ENCODE measurements around the gene LRRC25.

LRRC25 gene

DNA sequence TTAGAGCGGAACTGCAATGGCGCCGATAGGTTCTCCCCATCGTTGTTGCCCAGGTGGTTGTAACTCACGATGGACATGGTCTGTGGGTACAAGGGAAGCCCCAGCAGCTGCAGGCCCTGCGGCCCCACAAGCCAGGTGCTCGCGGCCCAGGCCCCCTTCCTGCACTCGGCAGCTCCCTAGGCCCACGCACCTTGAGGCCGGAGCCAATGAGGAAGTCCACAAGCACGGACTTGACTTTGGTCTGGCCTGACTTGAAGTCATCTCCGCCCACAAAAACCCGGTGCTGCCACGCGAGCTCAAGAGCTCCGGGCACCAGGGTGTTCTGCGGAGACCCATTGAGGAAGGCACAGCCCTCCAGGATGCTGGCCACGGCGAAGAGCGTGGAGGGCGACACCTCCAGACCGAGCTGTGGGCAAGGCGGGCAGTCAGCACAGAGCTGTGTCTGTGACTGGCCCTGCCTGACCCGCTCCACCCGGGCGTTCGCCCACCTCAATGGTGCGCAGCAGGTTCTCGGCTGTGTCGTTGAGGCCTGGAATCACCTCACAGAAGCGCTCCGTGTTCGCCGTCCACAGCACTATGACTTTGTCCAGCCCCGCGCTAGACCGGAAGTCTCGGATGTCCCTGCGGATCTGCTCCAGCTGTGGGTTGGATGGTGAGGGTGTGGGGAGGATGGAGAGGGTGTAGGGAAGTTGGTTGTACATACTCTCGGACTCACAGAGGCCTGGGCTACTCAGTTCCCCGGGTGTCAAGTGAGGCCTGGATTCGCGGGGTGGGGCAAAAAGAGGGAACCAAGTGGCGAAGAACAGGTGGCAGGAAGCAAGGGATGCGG lies 38.6 kb upstream of the LRRC25 start:
- no peak for DNase-seq

- DNase-seq: no peak
Observed at GRCh38 chr19:18435178-18435841, 37.9 kb upstream of the LRRC25 start.

DNA sequence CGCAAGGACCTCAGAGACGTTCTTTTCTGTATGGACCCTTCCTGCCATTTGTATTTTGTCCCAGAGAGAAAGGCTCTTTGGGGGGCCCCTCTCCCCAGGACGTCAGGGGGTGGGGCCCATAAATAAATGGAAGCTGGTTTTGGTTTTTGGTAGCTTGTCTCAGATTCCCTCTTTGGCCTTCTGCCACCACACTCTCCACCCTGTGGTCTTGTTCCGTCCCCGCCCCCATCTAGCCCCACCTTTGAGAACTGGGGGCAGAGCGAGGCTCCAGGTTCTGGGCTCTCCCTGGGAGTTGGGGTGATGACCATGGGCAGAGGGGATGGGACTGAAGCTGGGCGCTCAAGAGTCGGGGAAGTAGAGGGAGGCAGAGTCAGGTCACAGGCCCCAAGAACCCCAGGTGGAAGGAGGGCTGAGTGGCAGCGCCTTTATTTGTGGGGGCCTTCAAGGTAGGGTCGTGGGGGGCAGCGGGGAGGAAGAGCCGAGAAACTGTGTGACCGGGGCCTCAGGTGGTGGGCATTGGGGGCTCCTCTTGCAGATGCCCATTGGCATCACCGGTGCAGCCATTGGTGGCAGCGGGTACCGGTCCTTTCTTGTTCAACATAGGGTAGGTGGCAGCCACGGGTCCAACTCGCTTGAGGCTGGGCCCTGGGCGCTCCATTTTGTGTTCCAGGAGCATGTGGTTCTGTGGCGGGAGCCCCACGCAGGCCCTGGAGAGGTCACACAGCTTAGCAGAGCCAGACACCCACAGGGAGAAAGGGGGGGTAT lies 37.2 kb upstream of the LRRC25 start:
- DNase-seq: no peak

GRCh38 chr19:18433735-18434398 lies 36.4 kb upstream of the LRRC25 start:
- no peak for DNase-seq

GRCh38 chr19:18433015-18433691 lies 35.7 kb upstream of the LRRC25 start:
- DNase-seq: no peak

- DNase-seq: no peak
Observed at GRCh38 chr19:18432275-18433014, 35.0 kb upstream of the LRRC25 start.

- DNase-seq: no peak
Observed at GRCh38 chr19:18431351-18432197, 34.2 kb upstream of the LRRC25 start.

DNA sequence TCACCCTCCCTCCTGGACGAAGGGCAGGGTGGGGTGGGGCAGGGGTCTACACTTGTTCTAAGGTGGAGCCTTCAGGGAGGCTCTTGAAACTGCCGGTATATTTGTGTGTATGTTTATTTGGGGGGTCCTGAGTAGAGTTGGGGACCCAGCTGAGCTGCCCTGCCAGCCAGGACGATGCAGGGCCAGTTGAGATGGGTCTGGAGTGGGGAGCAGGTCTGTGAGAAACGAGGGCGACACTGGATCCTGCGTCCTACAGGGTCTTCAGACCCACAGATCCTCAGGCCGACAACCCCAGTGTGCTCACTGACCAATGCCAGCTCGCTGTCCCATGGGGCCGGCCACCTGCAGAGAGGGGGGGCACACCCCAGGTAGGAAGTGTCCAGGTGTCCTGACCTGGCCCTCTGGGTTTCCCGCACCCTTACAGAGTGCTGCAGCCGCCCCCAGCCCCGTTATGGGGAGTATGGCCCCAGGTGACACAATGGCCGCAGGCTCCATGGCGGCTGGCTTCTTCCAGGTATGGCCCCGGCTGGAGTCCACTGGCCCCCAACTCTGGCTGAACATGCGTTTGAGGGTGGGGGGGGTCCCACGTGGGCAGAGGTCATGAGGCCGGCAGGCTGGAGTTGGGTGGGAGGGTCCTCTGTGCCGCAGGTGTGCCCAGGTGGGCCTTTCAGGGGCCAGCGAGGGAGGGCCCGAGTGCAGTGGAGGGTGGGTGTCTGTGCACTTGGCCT lies 33.2 kb upstream of the LRRC25 start:
- DNase-seq: no peak

DNA sequence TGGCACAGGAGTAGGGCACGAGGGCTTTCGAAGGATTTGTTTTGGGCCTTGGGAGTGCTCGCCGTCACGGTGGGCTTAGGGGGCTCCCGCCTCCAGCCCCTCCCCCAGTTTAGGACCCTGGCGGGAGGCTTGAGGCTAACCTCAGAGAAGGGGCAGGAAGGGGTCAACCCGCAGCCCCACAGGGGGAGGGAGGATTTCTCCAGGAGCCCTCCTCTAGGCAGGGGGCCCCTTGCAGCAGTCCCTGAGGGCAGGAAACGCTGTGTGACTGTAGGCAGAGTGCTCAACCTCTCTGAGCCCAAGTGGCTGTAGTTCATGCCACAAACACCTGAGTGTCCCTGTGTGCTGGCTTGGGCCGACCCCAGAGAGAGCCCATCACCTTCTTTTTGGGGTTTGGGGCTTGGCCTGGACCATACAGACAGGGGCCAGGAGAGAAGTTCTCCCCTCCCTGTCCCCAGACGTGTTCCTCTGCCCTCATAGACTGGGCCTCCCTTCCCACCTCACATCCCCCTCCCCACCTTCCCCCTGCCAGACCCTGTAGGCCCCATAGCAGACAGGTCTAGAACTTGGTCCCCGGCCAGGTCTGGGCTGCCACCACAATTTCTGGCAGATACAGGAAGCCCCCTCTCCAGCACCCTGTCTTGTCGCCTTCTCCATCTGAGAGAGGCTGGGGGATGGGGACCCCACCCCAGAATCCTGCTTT lies 32.4 kb upstream of the LRRC25 start:
- DNase-seq: no peak

GRCh38 chr19:18428787-18429674 lies 31.6 kb upstream of the LRRC25 start:
- DNase-seq: peak; percentile 91

- no peak for DNase-seq
Observed at GRCh38 chr19:18428173-18428786, 30.9 kb upstream of the LRRC25 start.

GRCh38 chr19:18427743-18428113 lies 30.3 kb upstream of the LRRC25 start:
- no peak for DNase-seq

- no peak for DNase-seq
Observed at GRCh38 chr19:18427080-18427742, 29.8 kb upstream of the LRRC25 start.

DNA sequence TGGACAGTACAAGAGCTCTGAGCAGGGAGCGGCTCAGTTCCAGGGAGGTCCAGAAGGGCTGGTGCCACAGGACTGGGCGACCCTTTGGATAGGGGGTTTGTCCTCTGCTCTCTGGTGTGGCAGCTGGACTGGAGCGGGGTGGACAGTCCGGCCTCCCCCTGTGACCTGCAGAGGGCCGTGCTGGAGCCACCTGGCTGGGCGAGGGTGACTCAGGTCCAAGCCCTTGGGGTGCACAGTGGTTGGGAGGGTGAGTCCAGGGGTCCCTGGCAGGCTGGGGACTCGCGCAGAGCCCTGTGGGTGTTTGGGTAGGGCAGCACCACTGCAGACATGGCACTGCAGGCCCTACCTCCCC lies 29.0 kb upstream of the LRRC25 start:
- DNase-seq: no peak

- no peak for DNase-seq
Observed at GRCh38 chr19:18425515-18426415, 28.3 kb upstream of the LRRC25 start.

GRCh38 chr19:18424890-18425514 lies 27.6 kb upstream of the LRRC25 start:
- no peak for DNase-seq

All from central memory CD4-positive, alpha-beta T cell (primary cell).